ENCODE data around the gene DCTN2.
"Not testable (repeated sequence)": the region's sequence is repeated elsewhere in the genome, so short reads cannot be mapped to it uniquely, and the experiment has no call there.

DNA sequence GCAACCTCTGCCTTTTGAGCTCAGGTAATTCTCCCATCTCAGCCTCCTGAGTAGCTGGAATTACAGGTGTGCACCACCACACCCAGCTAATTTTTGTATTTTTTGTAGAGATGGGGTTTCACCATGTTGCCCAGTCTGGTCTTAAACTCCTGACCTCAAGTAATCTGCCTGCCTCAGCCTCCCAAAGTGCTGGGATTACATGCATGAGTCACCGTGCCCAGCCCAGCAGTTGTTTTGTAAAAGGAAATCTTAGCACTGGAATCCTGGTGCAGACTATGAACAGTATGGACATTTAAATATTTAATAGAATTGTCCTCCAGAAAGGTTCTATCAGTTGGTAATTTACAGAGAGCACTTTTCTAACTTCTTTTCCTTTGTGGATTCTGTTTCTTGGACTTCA, 14.1 kb upstream of the DCTN2 start:
- not testable (repeated sequence) for TF ChIP-seq CTCF (IDR thresholded peaks at IDR 0.05); MAX (IDR thresholded peaks at IDR 0.05; ENCODE audit: low read depth); RAD21 (IDR thresholded peaks at IDR 0.05; ENCODE audit: low read length); EP300 (IDR thresholded peaks at IDR 0.05; ENCODE audit: borderline replicate concordance in 1 of 2, low read depth in 1 of 2, low read length in 1 of 2); MEF2A (IDR thresholded peaks at IDR 0.05; ENCODE audit: borderline replicate concordance, low read depth); RFX5 (IDR thresholded peaks at IDR 0.05; ENCODE audit: low read length); JUND (IDR thresholded peaks at IDR 0.05); FOXM1 (IDR thresholded peaks at IDR 0.05; ENCODE audit: low read depth); TAF1 (IDR thresholded peaks at IDR 0.05; ENCODE audit: borderline replicate concordance, low read depth, low read length); POLR2AphosphoS5 (IDR thresholded peaks at IDR 0.05; ENCODE audit: low read depth, low read length)
